GM18505 (cell line): ENCODE results near the gene TLDC2.

Experiments
- ATAC-seq: cut with Tn5 transposase; IDR thresholded peaks from one replicate; pipeline ENCODE4 v1.9.1; 2021; ENCODE audit not compliant: unreplicated experiment
- POLR2A ChIP-seq: IDR thresholded peaks from 4 replicates; pipeline ENCODE4 v1.6.1; 2011; ENCODE audit warnings: borderline replicate concordance; ENCODE audit not compliant: insufficient read depth, insufficient read length; ENCODE audit errors: extremely low read depth

TLDC2 gene

DNA sequence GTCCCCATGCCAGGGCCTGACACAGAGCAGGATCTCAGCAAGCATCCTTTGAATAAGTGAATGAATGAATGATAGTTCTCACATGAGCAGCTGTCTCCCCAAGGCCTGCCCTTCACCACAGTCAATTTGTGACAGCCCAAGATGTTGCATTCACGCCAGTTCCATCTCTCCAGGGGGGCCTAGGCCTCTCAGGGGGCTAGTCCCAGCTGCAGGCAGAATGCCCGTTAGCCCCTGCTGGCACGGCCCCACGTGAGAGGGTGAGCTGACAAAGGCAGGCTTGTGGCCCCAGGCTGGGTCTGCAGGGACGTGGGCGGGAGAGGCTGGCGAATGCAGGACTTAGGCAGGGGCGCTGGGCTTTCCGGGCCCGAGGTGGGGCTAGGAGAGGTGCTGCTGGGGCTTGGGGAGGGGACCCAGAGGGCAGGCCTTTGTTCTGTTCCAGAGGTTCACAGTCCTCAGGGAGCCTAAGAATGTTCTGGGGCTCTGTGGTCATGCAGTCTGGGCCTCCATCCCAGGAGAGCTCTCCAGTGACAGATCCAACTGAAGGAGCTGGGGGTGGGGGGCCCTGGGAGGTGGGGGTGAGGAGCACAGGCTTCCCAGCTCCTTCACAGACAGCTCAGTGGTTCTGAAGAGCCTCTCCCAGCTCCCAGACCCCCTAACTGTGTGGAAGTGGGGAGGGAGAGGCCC is 30.5 kb upstream of the TLDC2 start:
- TF ChIP-seq POLR2A, result no peak
- ATAC-seq, result no peak

DNA sequence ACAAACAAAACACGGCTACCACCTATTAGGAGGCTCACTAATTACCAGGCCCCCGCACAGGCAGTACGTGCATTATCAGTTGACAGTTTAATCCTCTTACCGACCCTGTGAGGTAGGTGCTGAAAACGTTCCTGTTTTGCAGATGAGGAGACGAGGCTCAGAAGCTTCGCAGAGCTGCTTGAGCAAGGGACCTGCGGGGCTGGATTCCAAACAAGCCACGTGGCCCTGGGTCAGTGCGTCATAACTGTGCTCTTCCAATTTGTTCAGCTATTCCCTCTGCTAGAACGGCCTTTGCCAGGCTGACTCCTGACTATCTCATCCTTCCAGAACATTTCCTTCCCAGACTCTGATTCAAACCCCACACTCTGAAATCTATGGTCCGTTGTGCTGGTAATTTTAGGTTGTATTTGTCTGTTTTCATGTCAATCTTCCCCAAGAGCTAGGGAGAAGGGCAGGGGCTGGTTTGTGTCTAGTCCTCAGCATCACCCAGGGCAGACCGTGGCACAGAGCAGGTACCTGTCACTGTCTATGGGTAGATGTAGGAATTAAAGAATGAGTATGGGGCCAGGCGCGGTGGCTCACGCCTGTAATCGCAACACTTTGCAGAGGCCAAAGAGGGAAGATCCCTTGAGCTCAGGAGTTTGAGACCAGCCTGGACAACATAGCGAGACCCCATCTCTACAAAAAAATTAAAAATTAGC is 28.8 kb upstream of the TLDC2 start:
- TF ChIP-seq POLR2A, result no peak
- no peak for ATAC-seq

- no peak for TF ChIP-seq POLR2A
- ATAC-seq, result no peak
Measured at GRCh38 chr20:36847710-36848040, 28.3 kb upstream of the TLDC2 start.

GRCh38 chr20:36848078-36848660 is 27.8 kb upstream of the TLDC2 start:
- ATAC-seq, result no peak
- TF ChIP-seq POLR2A, result no peak

GRCh38 chr20:36848677-36849076 is 27.3 kb upstream of the TLDC2 start:
- no peak for ATAC-seq
- no peak for TF ChIP-seq POLR2A

- TF ChIP-seq POLR2A, result no peak
- ATAC-seq, result no peak
Measured at GRCh38 chr20:36849333-36850065, 26.4 kb upstream of the TLDC2 start.

DNA sequence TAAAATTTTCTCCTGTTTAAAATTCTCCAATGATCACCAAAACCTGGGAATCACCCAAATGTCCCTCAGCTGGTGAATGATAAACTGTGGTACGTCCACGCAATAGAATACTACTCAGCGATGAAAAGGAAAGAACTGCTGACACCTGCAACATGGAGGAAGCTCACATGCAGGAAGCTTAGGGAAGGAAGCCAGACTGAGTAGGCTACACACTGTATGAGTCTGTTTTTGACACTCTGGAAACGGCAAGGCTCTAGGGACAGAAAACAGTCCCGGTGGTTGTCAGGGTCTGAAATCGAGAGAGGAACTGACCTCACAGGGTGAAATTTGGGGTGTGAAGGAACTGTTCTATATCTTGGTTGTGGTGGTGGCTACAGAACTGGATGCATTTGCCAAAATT is 25.2 kb upstream of the TLDC2 start:
- ATAC-seq, result no peak
- TF ChIP-seq POLR2A, result no peak

DNA sequence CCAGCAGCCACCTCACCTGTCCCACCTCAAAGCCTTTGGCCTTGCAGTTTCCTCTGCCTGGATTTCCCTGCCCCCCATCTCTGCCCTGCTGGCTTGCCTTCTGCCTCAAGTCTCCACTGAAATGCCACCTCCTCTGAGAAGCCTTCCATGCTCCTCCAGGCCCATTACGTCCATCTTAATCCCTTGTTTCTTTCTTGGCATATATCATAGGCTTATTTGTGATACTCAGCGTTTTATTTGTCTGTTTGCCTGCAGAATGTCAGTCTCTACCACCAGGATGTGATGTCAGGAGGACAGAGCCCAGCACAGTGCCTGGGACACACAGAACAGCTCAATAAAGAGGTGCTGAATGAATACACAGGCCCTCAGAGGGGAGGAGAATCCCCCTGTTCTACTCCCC is 24.4 kb upstream of the TLDC2 start:
- no peak for ATAC-seq
- TF ChIP-seq POLR2A, result no peak

- no peak for ATAC-seq
- TF ChIP-seq POLR2A, result peak; percentile 47
Measured at GRCh38 chr20:36852187-36852586, 23.8 kb upstream of the TLDC2 start.

GRCh38 chr20:36854348-36855240 is 21.3 kb upstream of the TLDC2 start:
- ATAC-seq, result no peak
- TF ChIP-seq POLR2A, result no peak

DNA sequence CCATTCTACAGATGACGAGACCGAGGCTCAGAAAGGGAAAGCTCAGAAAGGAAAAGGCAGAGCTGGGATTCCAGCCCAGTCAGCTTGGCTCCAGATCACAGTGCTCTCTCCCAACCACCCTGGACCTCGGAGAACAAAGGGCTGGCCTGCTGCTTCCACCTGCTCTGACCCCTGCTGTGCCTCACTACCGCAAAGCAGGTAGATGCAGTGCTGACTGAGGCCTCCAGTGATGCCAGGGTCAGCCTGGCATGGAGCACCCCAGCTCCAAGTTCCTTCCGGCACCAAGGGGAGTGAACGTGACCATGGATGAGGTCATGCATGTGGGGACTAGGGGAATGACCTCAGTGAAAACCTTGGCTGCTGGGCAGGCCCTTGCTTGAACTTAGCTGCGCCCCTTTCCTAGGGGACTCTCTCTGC is 20.7 kb upstream of the TLDC2 start:
- TF ChIP-seq POLR2A, result no peak
- ATAC-seq, result no peak

DNA sequence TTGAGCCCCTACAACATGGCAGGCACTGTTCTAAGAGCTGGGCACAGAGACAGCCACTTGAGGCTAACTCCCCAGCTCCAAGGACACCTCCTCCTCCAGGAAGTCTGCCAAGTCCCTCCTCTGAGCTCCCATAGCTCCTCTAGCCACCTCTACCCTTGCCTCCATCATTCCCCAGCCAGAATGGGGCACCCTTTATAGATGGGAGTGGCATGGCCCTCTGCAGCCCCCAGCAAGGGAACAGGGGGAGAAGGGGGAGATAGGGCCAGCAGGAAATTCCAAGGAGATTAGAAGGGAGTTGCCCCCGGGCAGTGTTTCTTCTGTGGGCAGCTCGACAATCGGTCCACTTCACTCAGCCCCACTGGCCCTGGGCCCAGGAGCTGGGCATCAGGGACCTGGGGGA is 19.7 kb upstream of the TLDC2 start:
- ATAC-seq, result no peak
- TF ChIP-seq POLR2A, result no peak
